ENCODE data around the gene FAM168A. TPM values are rescaled to one million over a fixed set of nuclear protein-coding genes. Genes with fewer than 3 reads are reported as not detected.

The FAM168A gene
- total and polyA plus RNA-seq, 2 experiments from 2014 or later, result 6.3 to 24.5 TPM

- no peak overlapping the region for H3K4me2 ChIP-seq
- no peak for TF ChIP-seq EZH2 (IDR thresholded peaks at IDR 0.05; ENCODE audit: borderline replicate concordance)
- TF ChIP-seq EZH2phosphoT487 (IDR thresholded peaks at IDR 0.05; ENCODE audit: low read depth, severe bottlenecking, unreplicated experiment), result no peak
- TF ChIP-seq CTCF (IDR thresholded peaks at IDR 0.05; ENCODE audit: poor library complexity), result no peak
- H3K4me1 ChIP-seq (ENCODE audit: insufficient read depth), result no peaks in the 10 kb centered on the region
- no peak for DNase-seq (ENCODE audit: low spot score)
- no peaks in the 10 kb centered on the region for H3K27me3 ChIP-seq
- no peak overlapping the region for H3K27ac ChIP-seq
- H3K4me3 ChIP-seq, result no peak overlapping the region
- H2AFZ ChIP-seq, result no peak overlapping the region
- no peaks in the 10 kb centered on the region for H4K20me1 ChIP-seq (ENCODE audit: insufficient read depth, poor library complexity, severe bottlenecking)
- H3K36me3 ChIP-seq (replicated peaks; ENCODE audit: insufficient read depth, low read depth), result no peaks in the 10 kb centered on the region
- WGBS (ENCODE audit: low lambda C conversion rate, missing lambda C conversion rate), result 83% methylated on average over 1 of the region's 1 CpG
- no peaks in the 10 kb centered on the region for H3K79me2 ChIP-seq
- no peaks in the 10 kb centered on the region for H3K9me3 ChIP-seq (ENCODE audit: low read depth)
- no peaks in the 10 kb centered on the region for H3K9me2 ChIP-seq (replicated peaks; ENCODE audit: insufficient read depth)
Observed at GRCh38 chr11:73465871-73466270, 132.0 kb downstream of the FAM168A start.

GRCh38 chr11:73465023-73465675 lies 132.8 kb downstream of the FAM168A start:
- Histone ChIP-seq H3K9me3 (ENCODE audit: low read depth) (no peaks in the 10 kb centered on the region), H3K27me3 (no peaks in the 10 kb centered on the region), H3K27ac (no peak overlapping the region), H3K4me3 (no peak overlapping the region), H3K4me1 (ENCODE audit: insufficient read depth) (no peaks in the 10 kb centered on the region), H4K20me1 (ENCODE audit: insufficient read depth, poor library complexity, severe bottlenecking) (no peaks in the 10 kb centered on the region), H3K9me2 (replicated peaks; ENCODE audit: insufficient read depth) (no peaks in the 10 kb centered on the region), H3K36me3 (replicated peaks; ENCODE audit: insufficient read depth, low read depth) (no peaks in the 10 kb centered on the region), H3K4me2 (no peak overlapping the region), H3K79me2 (no peaks in the 10 kb centered on the region), H2AFZ (no peak overlapping the region)
- no peak for TF ChIP-seq CTCF (IDR thresholded peaks at IDR 0.05; ENCODE audit: poor library complexity)
- TF ChIP-seq EZH2phosphoT487 (IDR thresholded peaks at IDR 0.05; ENCODE audit: low read depth, severe bottlenecking, unreplicated experiment), result no peak
- no peak for TF ChIP-seq EZH2 (IDR thresholded peaks at IDR 0.05; ENCODE audit: borderline replicate concordance)
- 69% methylated on average over 3 of the region's 3 CpGs for whole genome bisulfite sequencing (ENCODE audit: low lambda C conversion rate, missing lambda C conversion rate)
- DNase-seq (ENCODE audit: low spot score), result no peak

GRCh38 chr11:73464347-73464746 lies 133.6 kb downstream of the FAM168A start:
- Histone ChIP-seq H3K4me2 (no peak overlapping the region), H3K4me3 (no peak overlapping the region), H3K4me1 (ENCODE audit: insufficient read depth) (no peaks in the 10 kb centered on the region), H3K79me2 (no peaks in the 10 kb centered on the region), H3K27me3 (no peaks in the 10 kb centered on the region), H3K27ac (no peak overlapping the region), H3K9me2 (replicated peaks; ENCODE audit: insufficient read depth) (no peaks in the 10 kb centered on the region), H2AFZ (no peak overlapping the region), H4K20me1 (ENCODE audit: insufficient read depth, poor library complexity, severe bottlenecking) (no peaks in the 10 kb centered on the region), H3K36me3 (replicated peaks; ENCODE audit: insufficient read depth, low read depth) (no peaks in the 10 kb centered on the region), H3K9me3 (ENCODE audit: low read depth) (no peaks in the 10 kb centered on the region)
- no peak for DNase-seq (ENCODE audit: low spot score)
- WGBS (ENCODE audit: low lambda C conversion rate, missing lambda C conversion rate), result 79% methylated on average over 2 of the region's 2 CpGs
- TF ChIP-seq EZH2 (IDR thresholded peaks at IDR 0.05; ENCODE audit: borderline replicate concordance) (no peak), CTCF (IDR thresholded peaks at IDR 0.05; ENCODE audit: poor library complexity) (no peak), EZH2phosphoT487 (IDR thresholded peaks at IDR 0.05; ENCODE audit: low read depth, severe bottlenecking, unreplicated experiment) (no peak)
